Osteoblast (primary cell): ENCODE results near the gene POU6F1. TPM values are rescaled to one million over a fixed set of nuclear protein-coding genes. Genes with fewer than 3 reads are reported as not detected.

Experiments used
- DNase-seq: peaks from one replicate; pipeline ENCODE4 v3.0.0; 2011; ENCODE audit warnings: low spot score, mixed read lengths; ENCODE audit not compliant: insufficient read length; ENCODE audit errors: missing footprints
- H2AFZ ChIP-seq: 2 replicates; pipeline ENCODE4 v1.6.0; 2011; ENCODE audit warnings: mild to moderate bottlenecking, low read length
- H3K27ac ChIP-seq: 2 replicates; pipeline ENCODE4 v1.5.1; 2011; ENCODE audit warnings: mild to moderate bottlenecking, low read depth, low read length, moderate library complexity
- H3K27me3 ChIP-seq: 2 replicates; pipeline ENCODE4 v1.6.0; 2012; ENCODE audit warnings: mild to moderate bottlenecking, control low read depth, inconsistent platforms, low read length, moderate library complexity; ENCODE audit not compliant: insufficient read depth
- H3K36me3 ChIP-seq: 2 replicates; pipeline ENCODE4 v1.5.1; 2011; ENCODE audit warnings: mild to moderate bottlenecking, low read length, control low read depth, moderate library complexity; ENCODE audit not compliant: insufficient read depth
- H3K4me1 ChIP-seq: 2 replicates; pipeline ENCODE4 v1.5.1; 2011; ENCODE audit warnings: mild to moderate bottlenecking, low read length, control low read depth, moderate library complexity; ENCODE audit not compliant: insufficient read depth
- H3K4me2 ChIP-seq: 2 replicates; pipeline ENCODE4 v1.6.0; 2011; ENCODE audit warnings: mild to moderate bottlenecking, low read length; ENCODE audit not compliant: insufficient read depth
- H3K4me3 ChIP-seq: fragments of 200-600 bp; sonication (generic); 3 replicates; pipeline ENCODE4 v1.5.1; 2012; ENCODE audit warnings: mild to moderate bottlenecking, low read length, inconsistent platforms; ENCODE audit not compliant: insufficient read depth
- H3K79me2 ChIP-seq: 2 replicates; pipeline ENCODE4 v1.6.0; 2012; ENCODE audit warnings: mild to moderate bottlenecking, low read length, control low read depth, inconsistent platforms; ENCODE audit not compliant: insufficient read depth
- H3K9me3 ChIP-seq: 2 replicates; pipeline ENCODE4 v1.5.1; 2011; ENCODE audit warnings: low read depth, low read length, control low read depth
- H4K20me1 ChIP-seq: 2 replicates; pipeline ENCODE4 v1.6.0; 2012; ENCODE audit warnings: mild to moderate bottlenecking, low read length, control low read depth; ENCODE audit not compliant: insufficient read depth
- total RNA-seq: library from RNA; depleted of rRNA; stranded (reverse); fragments of >200 nt; gene quantifications from 2 replicates; pipeline ENCODE4 v1.2.3, GENCODE V29; 2012
- TF ChIP-seq, protein P1 (sequence below): IDR thresholded peaks from 2 replicates; pipeline ENCODE4 v1.5.1; 2011; ENCODE audit warnings: mild to moderate bottlenecking, low read depth, low read length, moderate library complexity; ENCODE audit errors: extremely low read depth

POU6F1 gene
- total RNA-seq, 1 donor: 7.6 TPM

DNA sequence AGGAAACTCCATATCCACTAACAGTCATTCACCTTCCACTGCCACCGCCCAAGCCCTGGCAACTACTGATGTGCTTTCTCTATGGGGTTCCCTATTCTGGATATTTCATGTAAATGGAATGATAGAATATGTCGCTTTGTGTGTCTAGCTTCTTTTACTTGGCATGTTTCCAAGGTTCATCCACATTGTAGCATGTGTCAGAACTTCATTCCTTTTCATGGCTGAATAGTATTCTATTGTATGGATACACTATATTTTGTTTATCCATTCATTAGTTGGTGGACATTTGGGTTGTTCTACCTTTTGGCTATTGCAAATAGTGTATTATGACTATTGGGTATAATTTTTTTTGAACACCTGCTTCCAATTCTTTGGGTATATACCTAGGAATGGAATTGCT lies 8.6 kb downstream of the POU6F1 start:
- Histone ChIP-seq H3K27me3 (no peaks in the 10 kb centered on the region), H3K36me3 (peaks cover 6% of the 10 kb centered on the region), H2AFZ (no peak overlapping the region), H4K20me1 (no peaks in the 10 kb centered on the region), H3K27ac (no peak overlapping the region), H3K4me3 (no peak overlapping the region), H3K79me2 (peaks cover under 1% of the 10 kb centered on the region), H3K4me2 (no peak overlapping the region), H3K4me1 (no peaks in the 10 kb centered on the region), H3K9me3 (no peaks in the 10 kb centered on the region)
- no peak for DNase-seq
- TF ChIP-seq, protein P1, sequence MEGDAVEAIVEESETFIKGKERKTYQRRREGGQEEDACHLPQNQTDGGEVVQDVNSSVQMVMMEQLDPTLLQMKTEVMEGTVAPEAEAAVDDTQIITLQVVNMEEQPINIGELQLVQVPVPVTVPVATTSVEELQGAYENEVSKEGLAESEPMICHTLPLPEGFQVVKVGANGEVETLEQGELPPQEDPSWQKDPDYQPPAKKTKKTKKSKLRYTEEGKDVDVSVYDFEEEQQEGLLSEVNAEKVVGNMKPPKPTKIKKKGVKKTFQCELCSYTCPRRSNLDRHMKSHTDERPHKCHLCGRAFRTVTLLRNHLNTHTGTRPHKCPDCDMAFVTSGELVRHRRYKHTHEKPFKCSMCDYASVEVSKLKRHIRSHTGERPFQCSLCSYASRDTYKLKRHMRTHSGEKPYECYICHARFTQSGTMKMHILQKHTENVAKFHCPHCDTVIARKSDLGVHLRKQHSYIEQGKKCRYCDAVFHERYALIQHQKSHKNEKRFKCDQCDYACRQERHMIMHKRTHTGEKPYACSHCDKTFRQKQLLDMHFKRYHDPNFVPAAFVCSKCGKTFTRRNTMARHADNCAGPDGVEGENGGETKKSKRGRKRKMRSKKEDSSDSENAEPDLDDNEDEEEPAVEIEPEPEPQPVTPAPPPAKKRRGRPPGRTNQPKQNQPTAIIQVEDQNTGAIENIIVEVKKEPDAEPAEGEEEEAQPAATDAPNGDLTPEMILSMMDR: no peak

- Histone ChIP-seq H3K27ac (no peak overlapping the region), H3K36me3 (peaks cover 10% of the 10 kb centered on the region), H3K9me3 (no peaks in the 10 kb centered on the region), H2AFZ (no peak overlapping the region), H3K79me2 (no peaks in the 10 kb centered on the region), H4K20me1 (no peaks in the 10 kb centered on the region), H3K4me1 (no peaks in the 10 kb centered on the region), H3K27me3 (no peaks in the 10 kb centered on the region), H3K4me3 (no peak overlapping the region), H3K4me2 (no peak overlapping the region)
- DNase-seq: no peak
- TF ChIP-seq, protein P1: no peak
Observed at GRCh38 chr12:51208016-51208660, 9.7 kb downstream of the POU6F1 start.

GRCh38 chr12:51205350-51205749 lies 12.5 kb downstream of the POU6F1 start:
- no peak for DNase-seq
- Histone ChIP-seq H2AFZ (no peak overlapping the region), H3K9me3 (no peaks in the 10 kb centered on the region), H3K79me2 (no peaks in the 10 kb centered on the region), H3K27me3 (no peaks in the 10 kb centered on the region), H3K27ac (no peak overlapping the region), H3K36me3 (peaks cover 10% of the 10 kb centered on the region), H3K4me3 (no peak overlapping the region), H3K4me1 (no peaks in the 10 kb centered on the region), H4K20me1 (no peaks in the 10 kb centered on the region), H3K4me2 (no peak overlapping the region)
- TF ChIP-seq, protein P1: no peak

GRCh38 chr12:51202718-51203117 lies 15.1 kb downstream of the POU6F1 start:
- TF ChIP-seq, protein P1: no peak
- H3K4me1 ChIP-seq: no peaks in the 10 kb centered on the region
- no peak for DNase-seq
- no peaks in the 10 kb centered on the region for H3K79me2 ChIP-seq
- H3K36me3 ChIP-seq: peaks cover 12% of the 10 kb centered on the region
- no peaks in the 10 kb centered on the region for H3K9me3 ChIP-seq
- H3K4me2 ChIP-seq: no peak overlapping the region
- H3K4me3 ChIP-seq: no peak overlapping the region
- H3K27ac ChIP-seq: no peak overlapping the region
- no peaks in the 10 kb centered on the region for H4K20me1 ChIP-seq
- no peaks in the 10 kb centered on the region for H3K27me3 ChIP-seq
- no peak overlapping the region for H2AFZ ChIP-seq
